ENCODE measurements around the gene INSM2.

Gene INSM2

DNA sequence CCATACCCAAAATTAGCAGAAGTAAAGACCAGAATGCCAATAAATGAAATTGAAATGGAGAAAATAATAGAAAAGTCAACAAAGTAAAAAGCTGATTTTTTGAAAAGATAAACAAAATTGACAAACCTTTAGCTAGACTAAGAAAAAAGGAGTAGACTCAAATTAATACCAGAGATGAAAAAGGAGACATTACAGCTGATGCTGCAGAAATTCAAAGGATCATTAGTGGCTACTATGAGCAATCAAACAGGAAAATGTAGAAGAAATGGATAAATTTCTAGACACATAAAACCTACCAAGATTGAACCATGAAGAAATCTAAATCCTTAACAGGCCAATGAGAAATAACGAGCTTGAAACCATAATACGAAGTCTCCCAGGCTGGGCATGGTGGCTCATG is 34.8 kb upstream of the INSM2 start:
- Histone ChIP-seq H3K9me2 (replicated peaks; ENCODE audit: low read depth, low read length) (no peaks in the 10 kb centered on the region), H3K9ac (ENCODE audit: low read depth, low read length, poor library complexity, severe bottlenecking) (no peak overlapping the region), H3K27me3 (ENCODE audit: insufficient read depth, low read length, poor library complexity, severe bottlenecking) (no peaks in the 10 kb centered on the region), H3K4me3 (ENCODE audit: low read length, poor library complexity, severe bottlenecking) (no peak overlapping the region), H3K9me3 (ENCODE audit: insufficient read depth, low read depth, low read length) (no peaks in the 10 kb centered on the region), H3F3A (ENCODE audit: low read depth) (no peaks in the 10 kb centered on the region), H3K4me1 (ENCODE audit: insufficient read depth, low read length, poor library complexity, severe bottlenecking) (no peaks in the 10 kb centered on the region), H2AFZ (ENCODE audit: low read length) (no peak overlapping the region), H3K36me3 (ENCODE audit: insufficient read depth, low read length) (no peaks in the 10 kb centered on the region), H3K4me2 (ENCODE audit: low read depth, low read length, poor library complexity, severe bottlenecking) (no peak overlapping the region), H3K79me2 (ENCODE audit: insufficient read depth, low read length) (no peaks in the 10 kb centered on the region), H4K20me1 (ENCODE audit: insufficient read depth, low read length, poor library complexity, severe bottlenecking) (no peaks in the 10 kb centered on the region)
- TF ChIP-seq EZH2phosphoT487 (IDR thresholded peaks at IDR 0.05; ENCODE audit: borderline replicate concordance) (no peak), CTCF (conservative IDR thresholded peaks at IDR 0.05; ENCODE audit: low read length) (no peak)

DNA sequence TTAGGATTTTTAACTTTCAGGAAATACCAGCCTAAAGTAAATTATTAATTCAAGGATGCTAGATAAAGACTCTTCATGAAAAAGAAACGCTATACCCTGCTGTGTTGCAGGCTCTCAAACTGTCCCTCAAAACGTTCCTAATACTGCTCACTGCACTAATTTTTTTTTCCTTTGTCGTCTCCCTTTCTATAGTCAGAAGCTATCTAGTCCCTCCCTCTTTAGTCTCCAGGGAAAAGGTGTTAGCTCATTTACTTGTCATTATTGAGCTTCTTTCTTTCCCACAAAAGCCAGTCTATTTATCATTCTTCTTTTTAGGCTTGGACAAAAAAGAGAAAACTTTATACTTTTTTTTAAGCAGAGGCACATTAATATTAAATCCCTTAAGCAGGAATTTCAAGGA is 30.3 kb upstream of the INSM2 start:
- H3K27me3 ChIP-seq (ENCODE audit: insufficient read depth, low read length, poor library complexity, severe bottlenecking), result no peaks in the 10 kb centered on the region
- H4K20me1 ChIP-seq (ENCODE audit: insufficient read depth, low read length, poor library complexity, severe bottlenecking), result no peaks in the 10 kb centered on the region
- no peak overlapping the region for H3K4me2 ChIP-seq (ENCODE audit: low read depth, low read length, poor library complexity, severe bottlenecking)
- H3K4me3 ChIP-seq (ENCODE audit: low read length, poor library complexity, severe bottlenecking), result no peak overlapping the region
- H3K9me3 ChIP-seq (ENCODE audit: insufficient read depth, low read depth, low read length), result no peaks in the 10 kb centered on the region
- no peaks in the 10 kb centered on the region for H3K36me3 ChIP-seq (ENCODE audit: insufficient read depth, low read length)
- peaks cover 12% of the 10 kb centered on the region for H3K4me1 ChIP-seq (ENCODE audit: insufficient read depth, low read length, poor library complexity, severe bottlenecking)
- H2AFZ ChIP-seq (ENCODE audit: low read length), result no peak overlapping the region
- no peaks in the 10 kb centered on the region for H3K9me2 ChIP-seq (replicated peaks; ENCODE audit: low read depth, low read length)
- no peak for TF ChIP-seq CTCF (conservative IDR thresholded peaks at IDR 0.05; ENCODE audit: low read length)
- no peak overlapping the region for H3K9ac ChIP-seq (ENCODE audit: low read depth, low read length, poor library complexity, severe bottlenecking)
- no peaks in the 10 kb centered on the region for H3K79me2 ChIP-seq (ENCODE audit: insufficient read depth, low read length)
- no peaks in the 10 kb centered on the region for H3F3A ChIP-seq (ENCODE audit: low read depth)

DNA sequence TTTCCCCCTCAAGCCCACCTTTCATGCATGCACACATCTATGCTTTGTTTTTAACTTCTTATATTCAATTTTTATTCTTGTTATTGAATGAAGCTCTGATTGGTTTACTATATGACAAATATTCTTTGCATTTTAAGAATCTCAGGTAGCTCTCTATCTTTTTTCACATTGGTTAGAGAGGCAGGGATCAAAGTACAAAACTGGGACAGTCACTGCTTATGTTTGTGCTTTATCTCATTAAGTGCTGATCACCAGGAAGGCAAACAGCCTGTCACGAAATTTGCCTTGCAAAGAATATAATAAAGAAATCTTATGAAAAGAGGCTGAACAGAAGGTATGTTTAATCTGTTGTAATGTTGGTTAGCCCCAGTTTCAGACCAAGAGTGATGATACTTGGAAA is 29.7 kb upstream of the INSM2 start:
- H3F3A ChIP-seq (ENCODE audit: low read depth), result no peaks in the 10 kb centered on the region
- no peak overlapping the region for H2AFZ ChIP-seq (ENCODE audit: low read length)
- no peaks in the 10 kb centered on the region for H3K27me3 ChIP-seq (ENCODE audit: insufficient read depth, low read length, poor library complexity, severe bottlenecking)
- no peaks in the 10 kb centered on the region for H3K36me3 ChIP-seq (ENCODE audit: insufficient read depth, low read length)
- no peaks in the 10 kb centered on the region for H4K20me1 ChIP-seq (ENCODE audit: insufficient read depth, low read length, poor library complexity, severe bottlenecking)
- no peaks in the 10 kb centered on the region for H3K9me3 ChIP-seq (ENCODE audit: insufficient read depth, low read depth, low read length)
- no peak overlapping the region for H3K4me3 ChIP-seq (ENCODE audit: low read length, poor library complexity, severe bottlenecking)
- H3K9ac ChIP-seq (ENCODE audit: low read depth, low read length, poor library complexity, severe bottlenecking), result no peak overlapping the region
- TF ChIP-seq EZH2phosphoT487 (IDR thresholded peaks at IDR 0.05; ENCODE audit: borderline replicate concordance), result no peak
- no peak for TF ChIP-seq CTCF (conservative IDR thresholded peaks at IDR 0.05; ENCODE audit: low read length)
- H3K9me2 ChIP-seq (replicated peaks; ENCODE audit: low read depth, low read length), result no peaks in the 10 kb centered on the region
- no peaks in the 10 kb centered on the region for H3K79me2 ChIP-seq (ENCODE audit: insufficient read depth, low read length)
- H3K4me1 ChIP-seq (ENCODE audit: insufficient read depth, low read length, poor library complexity, severe bottlenecking), result peaks cover 12% of the 10 kb centered on the region
- no peak overlapping the region for H3K4me2 ChIP-seq (ENCODE audit: low read depth, low read length, poor library complexity, severe bottlenecking)

Measured in Loucy (cell line).